ENCODE data around the gene SEMA4C.
A peak's percentile ranks its signal among the peaks of the same experiment; 100 is the strongest.

The SEMA4C gene

DNA sequence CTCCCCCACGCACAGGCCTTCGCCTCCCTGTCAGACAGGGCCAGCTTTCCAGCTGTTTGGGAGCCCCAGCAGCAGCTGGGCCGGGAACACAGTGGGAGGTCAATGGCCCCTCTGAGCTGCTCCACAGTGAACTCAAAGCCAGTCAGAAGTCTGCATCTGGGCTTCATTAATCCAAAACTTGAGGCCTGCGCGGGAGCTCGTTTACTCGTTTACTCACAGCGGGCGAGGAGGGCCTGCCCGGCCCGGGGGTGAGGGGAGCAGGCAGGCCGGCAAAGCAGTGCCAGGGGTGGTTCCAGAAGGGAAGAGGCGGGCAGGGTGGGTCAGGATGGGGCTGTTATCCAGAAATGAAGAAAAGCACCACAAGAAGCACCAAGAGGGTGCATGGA is 36.8 kb upstream of the SEMA4C start:
- no peak overlapping the region for H3K4me2 ChIP-seq (ENCODE audit: low read length)
- H3K9ac ChIP-seq (ENCODE audit: low read length) = no peak overlapping the region
- H3K4me3 ChIP-seq (ENCODE audit: low read length) = no peak overlapping the region
- no peaks in the 10 kb centered on the region for H3K36me3 ChIP-seq (replicated peaks; ENCODE audit: low read depth, low read length)
- H3K4me1 ChIP-seq (ENCODE audit: low read length) = no peaks in the 10 kb centered on the region
- H2AFZ ChIP-seq (ENCODE audit: low read depth, low read length) = no peak overlapping the region
- no peak overlapping the region for H3K27ac ChIP-seq (ENCODE audit: low read length)
- H3K9me3 ChIP-seq (ENCODE audit: insufficient read depth, low read length) = no peaks in the 10 kb centered on the region
- no peaks in the 10 kb centered on the region; the same call in 1 of the 2 replicates for H3K27me3 ChIP-seq (ENCODE audit: low read depth, low read length)
- no peak for TF ChIP-seq EZH2phosphoT487 (IDR thresholded peaks at IDR 0.05; ENCODE audit: low read depth)
- no peak for TF ChIP-seq CTCF (IDR thresholded peaks at IDR 0.05; ENCODE audit: low read depth, low read length)
- H4K20me1 ChIP-seq (ENCODE audit: insufficient read depth, low read length) = no peaks in the 10 kb centered on the region
- H3K79me2 ChIP-seq (ENCODE audit: low read length) = no peaks in the 10 kb centered on the region

DNA sequence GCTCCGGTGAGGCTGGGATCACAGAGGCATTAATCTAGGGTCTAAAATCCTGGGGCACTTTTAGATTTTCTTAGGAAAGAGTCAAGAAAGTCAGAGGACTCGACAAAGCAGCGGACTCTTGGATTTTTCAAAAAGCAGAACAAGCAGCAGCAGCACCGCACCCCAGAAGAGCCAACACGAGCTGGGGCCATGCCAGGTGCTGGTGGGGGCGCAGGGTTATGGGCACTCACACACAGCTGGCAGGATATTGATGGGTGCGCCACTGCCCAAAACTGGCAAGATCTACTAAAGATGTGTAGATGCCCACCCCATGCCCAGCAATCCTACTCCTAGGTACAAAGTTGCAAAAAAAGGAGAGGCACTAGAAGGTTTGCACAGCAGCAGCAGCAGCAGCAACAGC is 33.9 kb upstream of the SEMA4C start:
- Histone ChIP-seq H3K27ac (ENCODE audit: low read length) (no peak overlapping the region), H3K36me3 (replicated peaks; ENCODE audit: low read depth, low read length) (no peaks in the 10 kb centered on the region), H3K9ac (ENCODE audit: low read length) (no peak overlapping the region), H3K4me2 (ENCODE audit: low read length) (no peak overlapping the region), H3K9me3 (ENCODE audit: insufficient read depth, low read length) (no peaks in the 10 kb centered on the region), H4K20me1 (ENCODE audit: insufficient read depth, low read length) (no peaks in the 10 kb centered on the region), H3K27me3 (ENCODE audit: low read depth, low read length) (no peaks in the 10 kb centered on the region), H3K79me2 (ENCODE audit: low read length) (no peaks in the 10 kb centered on the region), H2AFZ (ENCODE audit: low read depth, low read length) (0 out of 2 replicates have a peak overlapping the region, but pooled peaks have one; percentile 39), H3K4me3 (ENCODE audit: low read length) (no peak overlapping the region), H3K4me1 (ENCODE audit: low read length) (no peaks in the 10 kb centered on the region)
- TF ChIP-seq EZH2phosphoT487 (IDR thresholded peaks at IDR 0.05; ENCODE audit: low read depth) = no peak
- no peak for TF ChIP-seq CTCF (IDR thresholded peaks at IDR 0.05; ENCODE audit: low read depth, low read length)

- H2AFZ ChIP-seq (ENCODE audit: low read depth, low read length) = 0 out of 2 replicates have a peak overlapping the region, but pooled peaks have one; percentile 39
- H3K4me2 ChIP-seq (ENCODE audit: low read length) = no peak overlapping the region
- no peaks in the 10 kb centered on the region for H3K4me1 ChIP-seq (ENCODE audit: low read length)
- no peaks in the 10 kb centered on the region for H3K27me3 ChIP-seq (ENCODE audit: low read depth, low read length)
- H3K79me2 ChIP-seq (ENCODE audit: low read length) = no peaks in the 10 kb centered on the region
- no peaks in the 10 kb centered on the region for H4K20me1 ChIP-seq (ENCODE audit: insufficient read depth, low read length)
- H3K9ac ChIP-seq (ENCODE audit: low read length) = no peak overlapping the region
- H3K36me3 ChIP-seq (replicated peaks; ENCODE audit: low read depth, low read length) = no peaks in the 10 kb centered on the region
- TF ChIP-seq CTCF (IDR thresholded peaks at IDR 0.05; ENCODE audit: low read depth, low read length) (no peak), EZH2phosphoT487 (IDR thresholded peaks at IDR 0.05; ENCODE audit: low read depth) (no peak)
- H3K4me3 ChIP-seq (ENCODE audit: low read length) = no peak overlapping the region
- H3K27ac ChIP-seq (ENCODE audit: low read length) = no peak overlapping the region
- H3K9me3 ChIP-seq (ENCODE audit: insufficient read depth, low read length) = no peaks in the 10 kb centered on the region
Observed at GRCh38 chr2:96903318-96903717, 33.4 kb upstream of the SEMA4C start.

DNA sequence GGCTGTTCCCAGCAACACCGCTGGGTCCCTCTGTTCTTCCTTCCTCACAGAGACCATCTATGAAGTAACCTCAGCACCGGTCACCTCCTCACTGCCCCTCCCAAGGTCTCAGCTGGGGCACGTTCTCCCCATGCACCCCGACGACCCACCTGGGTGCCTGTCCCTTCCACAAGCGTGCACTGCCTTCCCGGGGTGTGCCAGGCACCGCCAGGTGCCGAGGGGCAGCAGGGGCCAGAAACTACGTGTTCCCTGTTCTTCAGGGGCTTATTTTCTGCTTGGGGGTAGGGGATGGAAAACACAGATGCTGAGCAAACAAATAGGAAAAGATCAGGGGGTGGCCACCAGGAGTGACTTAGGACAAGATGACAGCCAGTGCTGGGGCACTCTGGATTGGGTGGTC is 30.4 kb upstream of the SEMA4C start:
- no peak overlapping the region for H3K9ac ChIP-seq (ENCODE audit: low read length)
- TF ChIP-seq CTCF (IDR thresholded peaks at IDR 0.05; ENCODE audit: low read depth, low read length) = no peak
- TF ChIP-seq EZH2phosphoT487 (IDR thresholded peaks at IDR 0.05; ENCODE audit: low read depth) = no peak
- no peak overlapping the region for H2AFZ ChIP-seq (ENCODE audit: low read depth, low read length)
- no peaks in the 10 kb centered on the region for H3K79me2 ChIP-seq (ENCODE audit: low read length)
- H3K4me3 ChIP-seq (ENCODE audit: low read length) = no peak overlapping the region
- no peaks in the 10 kb centered on the region for H3K27me3 ChIP-seq (ENCODE audit: low read depth, low read length)
- no peaks in the 10 kb centered on the region for H3K9me3 ChIP-seq (ENCODE audit: insufficient read depth, low read length)
- H3K36me3 ChIP-seq (replicated peaks; ENCODE audit: low read depth, low read length) = no peaks in the 10 kb centered on the region
- no peak overlapping the region for H3K27ac ChIP-seq (ENCODE audit: low read length)
- no peaks in the 10 kb centered on the region for H3K4me1 ChIP-seq (ENCODE audit: low read length)
- no peaks in the 10 kb centered on the region for H4K20me1 ChIP-seq (ENCODE audit: insufficient read depth, low read length)
- no peak overlapping the region for H3K4me2 ChIP-seq (ENCODE audit: low read length)

Measured in OCI-LY3 (cell line).